ENCODE results near the gene ZNF436.

DNA sequence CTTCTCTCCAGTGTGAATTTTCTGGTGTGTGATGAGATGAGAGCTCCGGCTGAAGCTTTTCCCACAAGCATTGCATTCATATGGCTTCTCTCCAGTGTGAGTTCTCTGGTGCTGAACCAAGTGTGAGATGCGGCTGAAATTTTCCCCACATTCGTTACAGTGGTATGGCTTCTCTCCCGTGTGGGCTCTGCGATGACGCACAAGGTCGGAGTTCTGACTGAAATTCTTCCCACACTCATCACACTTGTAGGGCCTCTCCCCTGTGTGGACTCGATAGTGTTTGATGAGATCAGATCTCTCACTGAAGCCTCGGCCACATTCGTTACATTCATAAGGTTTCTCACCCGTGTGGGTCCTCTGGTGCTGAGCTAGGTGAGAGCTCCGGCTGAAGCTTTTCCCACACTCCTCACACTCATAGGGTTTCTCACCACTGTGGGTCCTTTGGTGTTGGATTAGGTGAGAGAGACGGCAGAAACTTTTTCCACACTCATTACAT, 7.4 kb downstream of the ZNF436 start:
- TF ChIP-seq YY1 (IDR thresholded peaks at IDR 0.05; ENCODE audit: low read depth) (no peak), TAF1 (IDR thresholded peaks at IDR 0.05; ENCODE audit: low read depth) (no peak), ZBTB7A (IDR thresholded peaks at IDR 0.05; ENCODE audit: low read depth) (no peak), EGR1 (IDR thresholded peaks at IDR 0.05) (no peak)
- TF ChIP-seq, protein P1, sequence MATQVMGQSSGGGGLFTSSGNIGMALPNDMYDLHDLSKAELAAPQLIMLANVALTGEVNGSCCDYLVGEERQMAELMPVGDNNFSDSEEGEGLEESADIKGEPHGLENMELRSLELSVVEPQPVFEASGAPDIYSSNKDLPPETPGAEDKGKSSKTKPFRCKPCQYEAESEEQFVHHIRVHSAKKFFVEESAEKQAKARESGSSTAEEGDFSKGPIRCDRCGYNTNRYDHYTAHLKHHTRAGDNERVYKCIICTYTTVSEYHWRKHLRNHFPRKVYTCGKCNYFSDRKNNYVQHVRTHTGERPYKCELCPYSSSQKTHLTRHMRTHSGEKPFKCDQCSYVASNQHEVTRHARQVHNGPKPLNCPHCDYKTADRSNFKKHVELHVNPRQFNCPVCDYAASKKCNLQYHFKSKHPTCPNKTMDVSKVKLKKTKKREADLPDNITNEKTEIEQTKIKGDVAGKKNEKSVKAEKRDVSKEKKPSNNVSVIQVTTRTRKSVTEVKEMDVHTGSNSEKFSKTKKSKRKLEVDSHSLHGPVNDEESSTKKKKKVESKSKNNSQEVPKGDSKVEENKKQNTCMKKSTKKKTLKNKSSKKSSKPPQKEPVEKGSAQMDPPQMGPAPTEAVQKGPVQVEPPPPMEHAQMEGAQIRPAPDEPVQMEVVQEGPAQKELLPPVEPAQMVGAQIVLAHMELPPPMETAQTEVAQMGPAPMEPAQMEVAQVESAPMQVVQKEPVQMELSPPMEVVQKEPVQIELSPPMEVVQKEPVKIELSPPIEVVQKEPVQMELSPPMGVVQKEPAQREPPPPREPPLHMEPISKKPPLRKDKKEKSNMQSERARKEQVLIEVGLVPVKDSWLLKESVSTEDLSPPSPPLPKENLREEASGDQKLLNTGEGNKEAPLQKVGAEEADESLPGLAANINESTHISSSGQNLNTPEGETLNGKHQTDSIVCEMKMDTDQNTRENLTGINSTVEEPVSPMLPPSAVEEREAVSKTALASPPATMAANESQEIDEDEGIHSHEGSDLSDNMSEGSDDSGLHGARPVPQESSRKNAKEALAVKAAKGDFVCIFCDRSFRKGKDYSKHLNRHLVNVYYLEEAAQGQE (IDR thresholded peaks at IDR 0.05; ENCODE audit: low read depth), result no peak
- TF ChIP-seq, protein P2, sequence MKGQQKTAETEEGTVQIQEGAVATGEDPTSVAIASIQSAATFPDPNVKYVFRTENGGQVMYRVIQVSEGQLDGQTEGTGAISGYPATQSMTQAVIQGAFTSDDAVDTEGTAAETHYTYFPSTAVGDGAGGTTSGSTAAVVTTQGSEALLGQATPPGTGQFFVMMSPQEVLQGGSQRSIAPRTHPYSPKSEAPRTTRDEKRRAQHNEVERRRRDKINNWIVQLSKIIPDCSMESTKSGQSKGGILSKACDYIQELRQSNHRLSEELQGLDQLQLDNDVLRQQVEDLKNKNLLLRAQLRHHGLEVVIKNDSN (IDR thresholded peaks at IDR 0.05), result peak; percentile 39
- TF ChIP-seq, protein P3, sequence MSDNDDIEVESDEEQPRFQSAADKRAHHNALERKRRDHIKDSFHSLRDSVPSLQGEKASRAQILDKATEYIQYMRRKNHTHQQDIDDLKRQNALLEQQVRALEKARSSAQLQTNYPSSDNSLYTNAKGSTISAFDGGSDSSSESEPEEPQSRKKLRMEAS (IDR thresholded peaks at IDR 0.05), result no peak

Measured in Ishikawa (cell line).